Anterior cingulate cortex (tissue), 58 donors: ENCODE data around the gene STXBP2.

ENCODE experiments used
- DNase-seq, 58 donors: peaks; one replicate each; lab custom pipeline; 2025; lab: John Stamatoyannopoulos, UW

STXBP2 gene

DNA sequence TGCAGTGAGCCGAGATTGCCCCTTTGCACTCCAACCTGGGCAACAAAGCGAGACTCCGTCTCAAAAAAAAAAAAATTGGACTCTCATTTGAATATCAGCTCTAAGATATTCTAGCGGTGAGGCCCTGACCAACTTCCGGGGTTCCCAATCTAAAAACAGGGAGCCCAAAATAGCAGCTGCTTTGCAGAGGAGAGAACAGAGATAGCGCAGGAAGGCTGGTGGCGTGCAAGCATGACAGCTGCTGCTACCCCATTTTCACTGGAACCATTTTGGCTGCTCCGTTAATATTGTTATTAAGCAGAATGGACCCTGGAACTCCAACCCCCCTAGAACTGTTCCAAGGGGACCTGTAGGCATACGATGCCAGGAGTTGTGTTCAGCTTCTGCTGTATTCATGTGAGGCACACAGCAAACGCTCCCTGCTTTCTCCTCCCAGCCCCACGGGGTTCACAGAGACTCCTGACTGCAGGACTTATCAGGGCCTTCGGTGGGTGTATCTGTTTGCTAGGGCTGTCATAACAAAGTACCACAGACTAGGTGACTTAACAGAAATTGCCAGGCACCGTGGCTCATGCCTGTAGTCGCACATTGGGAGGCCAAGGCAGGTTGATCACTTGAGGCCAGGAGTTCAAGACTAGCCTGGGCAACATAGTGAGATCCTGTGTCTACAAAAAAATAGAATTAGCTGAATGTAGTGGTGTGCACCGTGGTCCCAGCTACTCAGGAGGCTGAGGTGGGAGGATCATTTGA is 11.5 kb downstream of the STXBP2 start:
- no peak for DNase-seq

DNA sequence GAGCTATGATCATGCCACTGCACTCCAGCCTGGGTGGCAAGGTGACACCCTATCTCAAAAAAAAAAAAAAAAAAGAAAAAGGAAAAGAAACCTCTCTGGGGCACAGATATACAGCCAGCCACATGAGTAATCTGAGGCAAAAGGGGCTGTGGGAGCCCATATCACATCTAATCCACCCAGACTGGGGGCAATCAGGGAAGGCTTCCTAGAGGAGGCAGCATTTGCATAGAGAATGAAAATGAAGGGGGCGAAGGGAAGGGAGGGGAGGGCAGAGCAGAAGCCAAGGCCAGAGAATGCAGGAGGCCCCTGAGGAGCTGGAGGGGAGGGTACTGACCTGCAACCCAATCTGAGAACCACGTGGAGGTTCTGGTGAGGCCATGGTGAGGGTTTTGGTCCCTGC is 13.2 kb downstream of the STXBP2 start:
- DNase-seq = no peak

DNA sequence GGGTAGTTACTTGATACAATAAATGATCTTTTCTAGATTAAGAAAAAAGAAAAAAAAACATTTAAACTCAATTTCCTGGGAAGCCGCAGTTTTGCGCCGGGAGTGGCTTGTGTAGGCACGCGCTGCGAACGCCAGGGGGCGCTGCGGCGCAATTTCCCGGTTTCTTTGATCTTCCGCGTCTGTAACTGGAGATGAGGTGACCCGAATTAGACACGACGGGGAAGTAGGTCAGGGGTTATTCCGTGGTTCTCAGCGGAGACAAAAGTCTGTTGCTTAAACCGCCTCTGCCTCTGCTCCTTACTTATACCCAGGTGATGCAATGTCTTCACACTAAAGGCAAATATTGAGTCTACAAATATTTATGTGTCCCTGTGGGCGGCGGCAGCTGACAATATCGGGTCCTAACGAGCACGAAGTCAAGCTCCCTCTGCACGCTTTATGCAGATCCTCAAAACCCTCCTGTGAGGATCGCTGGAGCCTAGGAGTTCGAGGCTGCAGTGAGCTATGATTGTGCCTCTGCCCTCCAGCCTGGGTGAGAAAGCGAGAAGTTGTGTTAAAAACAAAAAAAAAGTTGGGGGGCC is 15.2 kb downstream of the STXBP2 start:
- DNase-seq = peak in 55 of 58 donors; percentile 10 to 85 (median 52)

DNA sequence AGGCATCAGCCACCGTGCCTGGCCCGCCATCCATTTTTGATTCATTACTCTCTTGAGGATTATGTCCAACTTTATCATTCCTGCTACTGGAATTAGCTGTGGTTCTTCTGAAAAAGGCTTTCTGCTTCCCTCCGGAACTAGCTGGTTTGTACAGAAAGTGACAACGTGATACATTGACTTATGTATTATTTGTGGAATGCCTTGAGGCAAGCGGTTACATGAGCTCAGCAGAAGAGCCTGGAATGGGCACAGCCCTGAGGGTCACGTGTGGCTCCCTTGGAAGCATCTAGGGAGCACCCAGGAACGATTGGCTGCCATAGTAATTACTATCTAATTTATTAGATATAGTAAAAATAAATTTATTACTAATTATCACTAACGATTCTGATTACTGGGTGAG is 17.5 kb downstream of the STXBP2 start:
- DNase-seq = no peak

DNA sequence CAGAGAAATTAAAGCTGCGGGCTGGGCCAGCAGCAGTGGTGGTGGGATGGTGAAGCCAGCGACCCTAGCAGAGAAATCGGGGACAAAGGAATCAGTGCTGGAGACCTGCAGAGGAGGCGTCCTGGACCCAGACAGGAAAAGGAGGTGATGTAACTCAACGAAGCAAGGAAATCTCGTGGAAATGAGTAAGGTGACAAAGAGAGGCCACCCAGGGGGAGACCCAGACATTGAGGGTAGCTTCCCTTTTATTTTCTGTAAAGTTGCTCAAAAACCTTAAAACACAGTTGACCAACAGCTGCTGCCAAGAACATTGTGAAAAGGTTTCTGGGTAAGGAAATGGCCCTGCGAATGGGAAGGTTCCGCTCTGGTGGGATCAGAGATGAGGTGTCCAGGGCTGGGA is 18.7 kb downstream of the STXBP2 start:
- DNase-seq = no peak

DNA sequence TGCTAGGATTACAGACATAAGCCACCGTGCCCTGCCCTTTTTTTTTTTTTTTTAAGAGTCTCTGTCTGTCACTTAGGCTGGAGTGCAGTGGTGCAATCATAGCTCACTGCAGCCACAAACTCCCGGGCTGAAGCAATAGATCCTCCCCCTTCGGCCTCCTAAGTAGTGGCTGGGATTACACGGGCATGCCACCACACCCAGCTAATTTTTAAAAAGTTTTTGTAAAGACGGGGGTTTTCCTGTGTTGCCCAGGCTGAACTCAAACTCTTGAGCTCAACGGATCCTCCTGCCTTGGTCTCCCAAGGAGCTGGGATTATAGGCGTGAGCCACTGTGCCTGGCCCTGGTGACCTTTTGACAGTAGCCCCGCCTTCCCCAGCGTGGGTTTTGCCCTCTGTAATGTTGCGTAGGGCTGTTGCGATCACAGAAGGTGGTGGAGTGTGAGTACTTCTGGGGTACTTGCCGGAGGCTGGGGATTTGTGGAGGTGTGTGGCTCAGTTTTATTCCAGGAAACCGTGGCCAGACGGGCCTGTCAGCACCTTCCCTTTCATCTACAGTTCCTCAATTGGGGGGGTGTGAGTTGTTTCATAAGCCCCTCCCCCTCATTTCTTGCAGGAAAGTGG is 20.3 kb downstream of the STXBP2 start:
- DNase-seq = peak in 12 of 58 donors; percentile 3 to 36 (median 18)

DNA sequence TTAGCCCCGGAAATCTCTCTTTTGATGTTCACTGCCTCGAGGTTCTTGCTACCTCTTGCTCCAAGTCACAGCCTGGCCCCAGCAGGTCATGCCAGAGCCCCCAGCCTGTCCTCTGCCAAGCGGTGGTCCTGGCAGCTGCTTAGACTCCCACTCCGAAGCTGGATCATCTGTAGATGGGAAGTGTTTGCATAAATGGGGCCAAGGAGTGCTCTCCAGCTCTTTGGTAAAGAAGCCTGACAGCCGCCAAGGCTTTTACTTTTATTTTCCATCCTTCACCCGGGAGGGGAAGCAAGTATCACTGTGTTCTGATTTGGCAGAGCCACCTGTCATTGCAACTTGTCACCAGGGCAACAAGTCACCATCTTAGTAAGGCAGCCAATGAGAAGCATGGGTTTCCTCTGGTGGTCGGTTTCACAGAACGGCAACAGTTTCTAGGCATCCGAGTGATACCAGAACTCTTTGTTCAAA is 21.3 kb downstream of the STXBP2 start:
- DNase-seq = peak in 38 of 58 donors; percentile 6 to 83 (median 38)

DNA sequence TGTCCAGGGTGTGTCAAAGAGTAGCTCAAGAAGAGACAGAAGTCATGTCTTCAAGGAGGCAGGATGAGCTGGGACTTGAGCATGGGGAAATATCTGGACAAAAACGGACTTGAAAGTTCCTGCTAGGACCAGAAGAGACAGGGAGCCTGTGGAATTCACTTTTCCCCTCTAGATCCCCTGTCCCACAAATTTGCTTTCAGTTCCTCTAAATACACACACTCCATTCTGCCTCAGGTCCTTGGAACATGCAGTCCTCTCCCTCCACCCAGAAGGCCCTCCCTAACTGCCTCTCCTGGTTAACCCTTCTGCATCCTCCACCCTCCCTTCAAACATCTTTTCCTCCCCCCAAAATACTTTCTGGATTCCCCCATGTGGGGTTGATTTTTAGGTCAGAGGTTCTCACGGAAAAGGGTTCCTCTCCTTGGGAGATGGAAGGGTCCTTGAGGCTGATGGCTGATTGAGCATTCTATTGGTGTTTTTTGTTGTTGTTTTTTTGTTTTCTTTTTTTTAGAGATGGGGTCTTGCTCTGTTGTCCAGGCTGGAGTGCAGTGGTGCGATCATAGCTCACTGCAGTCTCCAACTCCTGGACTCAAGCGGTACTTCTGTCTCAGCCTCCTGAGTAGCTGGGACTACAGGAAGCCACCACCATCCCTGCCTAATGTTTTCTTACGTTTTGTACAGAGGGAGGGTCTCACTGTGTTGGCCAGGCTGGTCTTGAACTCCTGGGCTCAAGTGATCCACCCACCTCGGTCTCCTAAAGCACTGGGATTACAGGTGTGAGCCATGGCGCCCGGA is 25.0 kb downstream of the STXBP2 start:
- no peak for DNase-seq

DNA sequence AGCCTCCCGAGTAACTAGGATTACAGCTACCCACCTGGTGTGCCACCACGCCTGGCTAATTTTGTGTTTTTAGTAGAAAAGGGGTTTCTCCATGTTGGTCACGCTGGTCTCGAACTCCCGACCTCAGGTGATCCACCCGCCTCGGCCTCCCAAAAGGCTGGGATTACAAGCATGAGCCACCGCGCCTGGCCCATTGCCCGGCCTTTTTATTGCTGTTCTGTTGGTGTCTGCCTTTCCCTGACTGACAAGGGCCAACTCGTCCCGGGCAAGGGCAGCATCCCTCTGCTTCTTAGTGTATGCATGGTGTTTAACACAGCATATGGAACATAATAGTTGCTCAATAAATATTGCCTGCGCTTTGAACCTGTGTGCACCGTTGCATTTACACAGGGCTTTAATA is 25.7 kb downstream of the STXBP2 start:
- no peak for DNase-seq

DNA sequence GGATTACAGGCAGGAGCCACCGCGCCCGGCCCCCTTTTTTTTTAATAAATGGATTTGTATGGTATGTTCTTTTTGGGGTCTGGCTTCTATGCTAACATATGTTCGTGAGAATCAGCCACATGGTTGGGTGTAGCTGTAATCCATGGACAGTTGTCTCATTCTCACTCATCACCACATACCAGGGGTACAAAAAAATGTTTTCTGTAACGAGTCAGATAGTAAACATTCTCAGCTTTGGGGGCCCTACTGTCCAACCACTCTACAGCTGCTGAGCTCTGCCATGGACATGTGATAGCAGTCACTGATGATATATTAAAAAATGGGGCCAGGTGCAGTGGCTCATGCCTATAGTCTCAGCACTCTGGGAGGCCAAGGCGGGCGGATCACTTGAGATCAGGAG is 26.8 kb downstream of the STXBP2 start:
- no peak for DNase-seq

DNA sequence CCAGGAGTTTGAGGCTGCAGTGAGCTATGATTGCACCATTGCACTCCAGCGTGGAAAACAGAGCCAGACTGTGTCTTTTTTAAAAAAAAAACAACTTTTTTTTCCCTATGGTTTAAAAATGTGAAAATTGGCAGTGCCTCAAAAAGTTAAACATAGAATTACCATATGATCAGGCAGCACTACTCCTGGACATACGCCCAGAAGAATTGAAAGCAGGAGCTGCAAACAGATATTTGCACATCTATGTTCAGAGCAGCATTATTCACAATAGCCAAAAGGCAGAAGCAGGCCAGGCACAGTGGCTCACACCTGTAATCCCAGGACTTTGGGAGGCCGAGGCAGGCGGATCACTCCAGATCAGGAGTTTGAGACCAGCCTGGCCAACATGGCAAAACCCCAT is 28.2 kb downstream of the STXBP2 start:
- DNase-seq = peak in 8 of 58 donors; percentile 3 to 52 (median 10)

DNA sequence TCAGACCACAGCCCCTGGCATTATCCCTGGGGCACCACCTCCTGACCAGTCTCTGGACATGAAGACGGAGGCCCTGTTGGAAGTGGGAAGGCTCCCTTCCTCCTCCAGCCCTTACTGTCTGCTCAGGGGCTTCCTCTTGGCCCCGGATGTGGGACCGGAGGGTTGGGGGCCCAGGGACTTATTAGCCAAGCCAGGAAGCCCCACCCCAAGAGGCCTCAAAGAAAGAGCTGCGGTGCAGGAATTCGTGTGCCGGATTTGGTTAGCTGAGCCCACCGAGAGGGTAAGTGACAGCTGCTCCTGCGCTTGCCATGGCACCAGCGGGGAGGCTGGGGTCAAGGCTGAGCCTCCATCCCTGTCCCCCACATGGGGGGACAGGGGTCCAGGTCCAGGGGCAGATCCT is 31.9 kb downstream of the STXBP2 start, which contains the start of gene RETN:
Gene RETN (plus strand): TSS at position 208 of the 400 bp plus-strand sequence. CDS start 278 bp downstream, outside the sequence.
- no peak for DNase-seq

DNA sequence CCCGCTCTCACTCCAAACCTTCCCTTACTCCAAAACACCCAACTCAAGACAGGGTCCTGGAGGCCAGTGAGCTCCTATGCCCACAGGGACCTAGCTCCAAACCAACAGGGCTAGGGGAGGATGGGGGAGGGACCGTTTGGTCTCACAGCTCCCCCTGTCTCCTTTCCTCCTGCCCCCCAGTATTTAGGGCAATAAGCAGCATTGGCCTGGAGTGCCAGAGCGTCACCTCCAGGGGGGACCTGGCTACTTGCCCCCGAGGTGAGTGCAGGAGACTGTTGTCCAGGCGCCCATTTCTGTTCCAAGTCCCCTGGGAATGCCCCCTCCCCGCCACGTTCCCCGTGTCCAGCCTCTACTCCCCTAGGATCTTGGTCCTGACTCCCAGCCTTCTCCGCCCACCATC is 32.7 kb downstream of the STXBP2 start:
- peak in 1 of 58 donors; percentile 51 for DNase-seq

DNA sequence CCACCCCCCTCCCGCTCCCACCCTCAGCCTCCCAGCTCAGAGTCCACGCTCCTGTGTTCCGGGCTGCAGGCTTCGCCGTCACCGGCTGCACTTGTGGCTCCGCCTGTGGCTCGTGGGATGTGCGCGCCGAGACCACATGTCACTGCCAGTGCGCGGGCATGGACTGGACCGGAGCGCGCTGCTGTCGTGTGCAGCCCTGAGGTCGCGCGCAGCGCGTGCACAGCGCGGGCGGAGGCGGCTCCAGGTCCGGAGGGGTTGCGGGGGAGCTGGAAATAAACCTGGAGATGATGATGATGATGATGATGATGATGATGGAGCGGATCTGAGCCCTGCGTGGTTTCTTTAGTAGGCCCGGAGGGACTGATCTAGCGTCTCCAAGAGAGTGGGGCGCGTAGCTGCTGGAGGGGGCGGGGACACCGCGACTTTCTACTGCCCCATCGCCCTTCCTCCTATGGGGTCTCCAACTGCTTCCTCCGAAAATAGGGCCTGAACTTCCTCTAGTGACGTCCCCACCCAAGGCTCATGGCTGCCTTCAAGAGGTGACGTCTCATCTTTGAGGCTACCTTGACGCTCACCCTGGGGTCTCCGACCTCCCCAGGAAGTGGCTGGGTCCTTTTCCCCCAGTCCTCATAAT is 33.4 kb downstream of the STXBP2 start:
- DNase-seq = peak in 40 of 58 donors; percentile 3 to 77 (median 31)

DNA sequence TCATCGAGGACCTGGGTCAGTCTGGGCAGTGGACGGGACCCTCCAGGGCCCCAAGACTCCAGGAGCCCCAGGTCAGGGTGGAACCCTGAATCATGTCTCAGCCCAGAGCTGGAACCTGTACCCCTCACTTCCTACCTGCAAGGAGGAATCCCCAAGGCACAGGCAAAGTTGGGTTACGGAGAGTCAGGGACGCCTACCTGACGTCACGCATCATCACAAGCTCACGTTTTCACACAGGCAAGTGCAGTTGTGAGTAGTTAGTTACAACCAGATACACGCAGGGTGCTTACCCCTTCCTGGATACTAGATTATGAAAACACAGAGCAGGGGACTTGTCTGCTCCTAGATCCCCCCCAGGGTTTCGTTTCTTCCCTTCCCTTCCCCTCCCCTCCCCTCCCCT is 33.9 kb downstream of the STXBP2 start:
- DNase-seq = no peak

DNA sequence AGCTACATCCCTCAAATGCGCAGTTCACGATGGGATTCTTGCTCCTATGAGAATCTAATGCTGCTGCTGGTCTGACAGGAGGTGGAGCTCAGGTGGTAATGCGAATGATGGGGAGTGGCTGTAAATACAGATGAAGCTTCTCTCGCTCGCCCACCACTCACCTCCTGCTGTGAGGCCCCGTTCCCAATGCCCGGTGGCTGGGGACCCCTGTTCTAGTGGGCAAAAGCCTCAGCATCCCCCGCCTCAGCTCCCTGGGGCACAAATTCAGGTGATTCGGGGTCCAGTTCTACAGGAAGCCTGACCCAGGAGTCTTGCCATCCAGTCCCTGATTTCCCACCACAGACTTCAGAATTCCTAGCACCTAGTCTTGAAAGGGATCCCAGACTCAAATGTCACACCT is 35.6 kb downstream of the STXBP2 start:
- DNase-seq = no peak

DNA sequence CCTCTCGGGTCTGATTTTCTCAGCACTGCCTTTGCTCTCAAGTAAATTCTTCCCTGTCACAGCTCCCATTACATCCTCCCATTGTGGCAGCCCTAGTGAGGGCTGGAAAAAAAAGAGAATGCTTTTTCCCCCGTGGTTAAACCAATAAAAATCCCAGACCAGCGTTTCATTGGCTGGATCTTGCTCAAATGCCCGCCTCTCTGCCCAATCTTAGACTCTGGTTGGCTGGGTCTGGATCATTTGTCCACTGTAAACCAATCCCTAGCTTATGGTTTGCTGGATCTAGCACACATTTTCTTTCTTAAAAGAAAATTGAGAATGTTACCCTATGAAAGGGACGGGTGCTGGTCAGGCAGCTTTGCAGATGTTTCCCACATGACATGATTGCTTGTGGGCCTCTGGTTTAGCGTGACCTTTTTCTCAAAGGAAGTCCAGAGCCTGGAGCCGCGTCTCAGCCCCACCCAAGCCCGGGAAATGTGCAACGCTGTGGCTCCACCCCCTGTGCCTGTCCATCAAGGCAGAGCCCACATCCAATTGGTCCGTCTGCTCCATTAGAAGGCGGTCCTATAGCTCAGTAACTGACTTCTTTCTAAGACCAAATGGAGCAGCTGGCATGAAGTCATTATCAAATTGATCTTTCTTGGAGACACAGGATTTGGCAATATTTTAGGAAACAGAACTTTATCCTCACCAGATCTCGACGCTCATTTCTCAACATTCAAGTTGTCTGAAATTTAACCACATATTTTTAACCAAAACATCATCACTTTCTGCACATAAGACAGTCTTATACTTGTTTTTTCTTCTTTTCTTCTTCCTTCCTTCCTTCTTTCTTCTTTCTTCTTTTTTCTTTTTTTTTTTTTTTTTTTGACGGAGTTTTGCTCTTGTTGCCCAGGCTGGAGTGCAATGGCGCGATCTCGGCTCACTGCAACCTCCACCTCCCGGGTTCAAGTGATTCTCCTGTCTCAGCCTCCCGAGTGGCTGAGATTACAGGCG is 37.4 kb downstream of the STXBP2 start:
- DNase-seq = peak in 43 of 58 donors; percentile 3 to 76 (median 32)

DNA sequence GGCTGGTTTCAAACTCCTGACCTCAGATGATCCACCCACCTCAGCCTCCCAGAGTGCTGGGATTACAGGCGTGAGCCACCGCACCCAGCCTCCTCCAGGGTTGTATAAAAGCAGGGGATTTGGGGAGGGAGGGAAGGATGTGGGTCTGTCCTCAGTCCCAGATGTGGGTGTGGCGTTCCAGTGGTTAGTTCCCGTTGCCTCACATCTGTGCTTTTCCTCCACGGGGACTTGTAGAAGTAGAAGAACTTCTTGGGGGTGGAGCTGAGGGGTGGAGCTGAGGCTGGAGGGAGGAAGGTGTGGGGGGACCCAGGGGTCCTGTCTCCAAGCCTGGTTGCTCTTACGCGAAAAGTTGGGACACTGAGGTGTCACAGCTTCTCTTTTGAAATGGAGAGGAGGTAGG is 39.5 kb downstream of the STXBP2 start:
- DNase-seq = no peak

DNA sequence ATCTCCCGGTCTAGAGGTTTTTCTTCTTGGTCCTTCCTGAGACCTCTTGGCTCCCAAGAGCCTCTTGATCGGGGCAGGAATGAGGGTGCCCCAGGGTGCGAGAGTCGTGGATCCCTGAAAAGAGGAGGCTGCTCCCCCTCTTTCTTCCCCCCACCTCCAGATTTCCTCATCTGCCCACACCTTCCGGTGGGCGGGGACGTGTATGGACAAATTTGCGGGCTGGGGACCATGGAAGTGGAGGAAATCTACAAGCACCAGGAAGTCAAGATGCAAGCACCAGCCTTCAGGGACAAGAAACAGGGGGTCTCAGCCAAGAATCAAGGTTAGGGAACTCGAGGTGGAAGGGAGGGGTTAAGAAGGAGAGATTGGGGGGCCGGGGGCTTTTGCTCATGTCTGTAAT is 39.9 kb downstream of the STXBP2 start, which contains the start of gene MCEMP1:
Gene MCEMP1 (plus strand): TSS at position 237 of the 400 bp plus-strand sequence. CDS start 31 bp downstream, at position 268.
- DNase-seq = no peak
